ENCODE measurements around the gene ZNF429.
"Not testable (repeated sequence)": the region's sequence is repeated elsewhere in the genome, so short reads cannot be mapped to it uniquely, and the experiment has no call there.

The ZNF429 gene

DNA sequence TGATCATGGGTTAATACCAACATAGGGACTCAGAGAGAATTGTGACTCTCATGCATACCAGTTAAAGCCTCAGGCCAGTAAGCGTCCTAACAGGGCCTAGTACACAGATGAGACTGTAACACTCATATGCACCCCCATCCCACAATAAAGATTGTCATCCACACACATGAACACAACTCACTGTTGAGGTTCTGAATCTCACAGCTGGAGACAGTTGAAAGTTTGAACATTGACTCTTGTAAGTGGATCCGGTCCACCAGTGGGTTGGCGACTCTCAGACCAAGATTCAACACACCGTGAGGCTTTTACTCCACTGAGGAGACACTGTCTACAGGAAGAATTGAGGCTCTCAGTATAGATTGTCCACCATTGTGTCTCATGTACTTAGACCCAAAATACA lies 88.1 kb downstream of the ZNF429 start:
- no peak for DNase-seq

DNA sequence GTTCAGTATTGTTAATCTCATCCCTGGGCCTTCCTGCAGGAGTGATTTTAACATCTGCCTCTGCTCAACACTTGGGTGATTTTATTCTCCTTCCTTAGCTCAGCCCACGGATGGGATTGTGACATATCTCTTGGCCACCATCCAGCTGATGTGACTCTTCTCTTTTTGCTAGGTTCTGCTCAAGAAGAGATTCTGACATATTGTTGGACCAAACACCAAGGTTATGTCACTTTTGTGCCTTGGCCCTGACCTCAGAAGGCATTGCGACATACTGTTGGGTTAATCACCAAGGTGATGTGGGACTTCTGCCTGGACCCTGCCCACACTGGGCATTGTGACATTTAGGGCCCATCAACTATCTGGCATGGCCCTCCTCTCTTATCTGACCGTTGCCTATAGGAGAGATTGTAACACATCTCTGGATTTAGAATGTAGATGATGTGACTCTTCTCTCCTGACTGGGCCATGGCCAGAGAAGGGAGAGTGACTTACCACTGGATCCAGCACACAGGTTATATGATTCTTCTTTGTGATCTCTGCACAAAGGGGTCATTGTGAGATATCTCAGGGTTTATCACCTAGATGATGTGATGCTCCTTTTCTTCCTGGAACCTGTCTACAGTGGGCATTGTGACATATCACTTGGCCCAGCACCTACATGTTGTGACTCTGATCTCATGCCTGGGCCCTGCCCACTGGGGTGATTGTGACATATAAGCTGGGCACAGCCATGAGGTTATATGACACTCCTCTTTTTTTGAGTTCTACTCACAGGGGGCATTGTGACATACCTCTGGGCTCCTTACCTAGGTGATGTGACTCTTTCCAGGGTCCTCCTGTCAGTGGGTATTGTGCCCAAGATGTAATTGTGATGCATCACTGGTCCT lies 88.8 kb downstream of the ZNF429 start:
- DNase-seq: no peak

DNA sequence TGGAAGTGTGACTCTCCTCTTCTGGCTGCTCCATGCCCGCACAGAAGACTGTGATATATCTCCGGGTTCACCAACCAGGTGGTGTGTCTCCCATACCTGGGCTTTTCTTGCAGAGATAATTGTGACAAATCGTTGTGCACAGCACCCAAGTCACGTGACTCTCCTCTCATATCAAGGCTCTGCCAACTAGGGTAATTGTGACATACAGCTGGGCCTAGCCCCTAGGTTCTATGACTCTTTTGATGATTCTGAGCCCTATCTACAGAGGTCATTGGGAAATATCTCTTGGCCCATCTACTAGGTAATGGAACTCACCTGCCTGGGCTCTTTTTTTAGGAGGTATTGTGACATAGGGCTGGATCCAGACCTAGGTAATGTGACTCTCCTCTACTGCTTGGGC lies 89.8 kb downstream of the ZNF429 start:
- no peak for DNase-seq

DNA sequence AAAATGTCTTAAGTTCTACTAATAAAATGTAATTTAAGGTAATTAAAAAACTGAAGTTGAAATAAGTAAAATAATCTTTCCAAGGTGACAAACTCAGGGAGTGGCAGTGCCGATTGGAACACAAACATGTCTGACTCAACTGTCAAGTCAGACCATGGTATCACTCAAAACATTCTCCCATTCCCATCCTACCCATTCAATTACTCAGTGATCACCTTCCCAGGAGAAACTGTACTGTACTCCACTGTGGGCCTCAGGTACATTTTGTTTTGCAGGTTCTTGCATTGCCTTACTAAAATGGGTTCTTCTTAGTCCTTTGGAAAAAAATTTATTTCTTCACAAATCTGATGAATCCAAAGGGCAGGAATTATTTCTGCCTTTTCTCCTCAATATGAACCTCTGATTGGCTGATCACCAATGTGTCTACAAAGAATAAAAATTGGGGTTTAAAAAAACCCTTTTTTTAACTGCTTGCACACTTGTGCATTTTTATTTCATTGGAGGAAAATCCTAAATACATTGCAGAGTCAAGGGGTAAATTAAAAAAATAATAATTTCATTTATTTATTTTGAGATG lies 96.8 kb downstream of the ZNF429 start:
- DNase-seq: no peak

DNA sequence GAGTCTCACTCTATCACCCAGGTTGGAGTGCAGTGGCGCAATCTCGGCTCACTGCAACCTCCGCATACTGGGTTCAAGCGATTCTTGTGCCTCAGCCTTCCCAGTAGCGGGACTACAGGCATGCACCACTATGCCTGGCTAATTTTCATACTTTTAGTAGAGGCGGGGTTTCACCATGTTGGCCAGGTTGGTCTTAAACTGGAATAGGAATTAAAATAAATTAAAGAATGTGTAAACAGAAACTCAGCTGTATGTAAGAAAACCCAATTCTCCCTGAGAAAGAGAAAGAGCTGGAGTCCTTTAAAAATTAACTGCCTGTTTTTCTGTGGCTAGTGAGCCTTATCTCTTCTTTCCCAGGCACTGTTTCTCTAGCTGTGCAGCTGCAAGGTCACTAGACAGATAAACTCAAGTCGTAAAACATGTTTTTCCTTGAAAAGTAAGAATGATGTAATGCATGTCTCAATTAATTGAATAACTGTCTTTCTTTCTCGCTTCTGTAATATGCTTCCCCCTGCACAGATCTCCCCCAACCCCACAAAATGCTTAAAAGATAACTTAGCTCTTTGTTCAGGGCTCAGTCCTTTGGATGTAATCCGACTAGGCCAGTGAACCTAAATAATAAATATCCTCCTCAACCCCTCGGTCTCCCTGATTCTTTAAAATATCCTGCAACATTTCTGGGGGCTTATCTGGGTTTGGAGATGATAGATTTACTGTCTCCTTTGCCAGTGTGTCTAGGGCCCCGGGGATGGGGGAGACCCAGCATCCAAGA lies 97.4 kb downstream of the ZNF429 start:
- DNase-seq: not testable (repeated sequence)

DNA sequence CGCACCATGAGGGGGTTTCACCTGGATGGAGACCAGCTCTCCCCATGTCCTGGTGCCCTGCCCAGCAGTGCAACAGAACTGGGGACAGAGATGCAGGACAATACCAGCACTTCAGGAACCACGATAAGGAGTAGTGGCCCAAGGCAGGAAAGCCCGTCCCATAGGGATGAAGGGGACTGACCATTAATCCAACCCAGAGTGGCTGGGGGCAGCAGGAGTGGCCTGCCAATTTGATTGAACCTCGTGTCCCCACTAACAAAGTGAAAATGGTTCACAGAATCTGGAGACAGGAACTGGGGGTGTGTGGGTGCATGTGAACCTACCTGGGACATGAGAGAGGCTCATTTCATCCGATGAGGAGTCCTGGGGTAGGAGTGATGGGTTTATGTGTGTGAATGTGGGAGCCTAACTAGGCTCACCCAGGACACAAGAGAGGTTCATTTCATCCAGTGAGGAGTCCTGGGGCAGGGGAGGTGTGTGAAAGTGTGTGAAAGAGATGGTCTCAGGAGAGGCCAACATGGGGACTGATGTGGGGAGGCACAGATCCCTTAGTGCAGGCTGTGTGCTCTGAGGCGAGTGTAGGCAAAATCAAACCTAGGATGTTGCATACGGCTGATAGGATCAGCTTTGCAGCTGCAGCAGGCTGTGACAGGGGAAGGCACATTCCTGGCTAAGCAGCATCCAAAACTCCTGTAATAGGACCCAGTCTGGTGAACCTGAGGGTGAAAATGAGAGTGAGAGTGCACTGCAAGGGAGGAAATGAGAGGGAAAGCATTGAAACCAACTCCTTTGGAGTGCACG lies 98.2 kb downstream of the ZNF429 start:
- DNase-seq: no peak

DNA sequence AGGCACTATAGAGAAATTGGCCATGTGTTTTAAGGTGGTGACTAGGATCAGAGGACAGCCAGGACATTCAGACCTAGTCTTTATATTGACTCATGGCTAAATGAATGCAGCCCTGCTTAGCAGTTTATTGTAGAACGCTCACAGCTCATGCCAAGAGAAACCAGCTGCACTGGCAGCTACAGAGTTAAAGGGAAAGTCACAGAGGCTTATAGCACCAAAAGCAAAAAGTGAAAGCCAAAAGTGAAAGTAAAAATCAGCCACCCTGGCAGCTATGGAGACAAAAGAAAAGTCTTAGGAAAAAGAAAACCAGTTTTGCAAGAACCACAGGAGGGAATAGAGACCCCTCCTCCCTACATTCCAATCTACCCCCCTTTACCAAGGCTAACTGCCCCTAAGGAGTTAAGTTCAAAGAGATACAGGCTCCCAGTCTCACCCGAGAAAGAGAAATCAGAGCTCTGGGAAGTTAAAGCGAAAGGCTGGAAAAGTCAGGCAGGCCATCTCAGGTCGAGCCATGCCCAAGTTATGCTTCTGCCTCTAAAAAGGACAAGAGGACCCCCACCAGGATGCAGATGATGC lies 99.0 kb downstream of the ZNF429 start:
- no peak for DNase-seq

Measured in NCI-H1105 (cell line).